Upper lobe of left lung (tissue), 4 donors: ENCODE results near the gene CLSTN2.

Experiments
- CTCF ChIP-seq, 6 experiments: fragments of 450-650 bp in 4 of 6; fragments of 200-600 bp in 2 of 6; sonication (generic) in 2 of 6; IDR thresholded peaks; one replicate each; pipeline ENCODE4 v1.5.1; 2016 to 2019; ENCODE audit warnings: antibody characterized with exemption in 6 of 6
- EP300 ChIP-seq, 4 donors: sonication (generic); formaldehyde crosslinking; IDR thresholded peaks; one replicate each; pipeline ENCODE4 v1.5.1; 2017; ENCODE audit warnings: antibody characterized with exemption in 4 of 4, control low read depth in 2 of 4
- POLR2A ChIP-seq, 4 donors: fragments of 450-650 bp; IDR thresholded peaks; one replicate each; pipeline ENCODE4 v1.5.1; 2016 to 2017; ENCODE audit warnings: antibody characterized with exemption in 4 of 4, mild to moderate bottlenecking in 2 of 4
- POLR2AphosphoS5 ChIP-seq, 2 donors: sonication (generic); formaldehyde crosslinking; IDR thresholded peaks; one replicate each; pipeline ENCODE4 v1.5.1; 2017; ENCODE audit warnings: antibody characterized with exemption in 2 of 2

GRCh38 chr3:140225996-140226395 lies 291.0 kb downstream of the CLSTN2 start:
- no peak for TF ChIP-seq CTCF (IDR thresholded peaks at IDR 0.05)
- no peak for TF ChIP-seq POLR2AphosphoS5 (IDR thresholded peaks at IDR 0.05)
- no peak for TF ChIP-seq POLR2A (IDR thresholded peaks at IDR 0.05)
- no peak for TF ChIP-seq EP300 (IDR thresholded peaks at IDR 0.05)
